ENCODE data around the gene PPP1R26. TPM values are rescaled to one million over a fixed set of nuclear protein-coding genes. Genes with fewer than 3 reads are reported as not detected.

PPP1R26 gene
- total RNA-seq, 1 experiment from 2014 or later, result 32.0 TPM

DNA sequence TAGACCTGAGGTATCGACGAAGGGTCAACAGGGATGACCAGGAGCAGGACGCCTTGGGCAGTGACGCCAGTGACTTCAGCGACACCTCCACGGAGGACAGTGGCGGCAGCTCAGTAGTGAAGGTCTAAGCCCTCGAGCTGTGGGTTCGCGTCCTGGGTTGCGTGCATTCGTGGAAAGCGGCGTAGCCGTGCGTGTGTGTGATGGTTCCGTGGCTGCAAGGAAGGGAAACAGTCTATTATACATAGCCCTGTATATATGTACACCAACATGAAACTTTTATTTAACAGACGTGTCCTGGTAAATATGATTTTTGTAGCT lies 8.4 kb downstream of the PPP1R26 start:
- TF ChIP-seq, protein P1, sequence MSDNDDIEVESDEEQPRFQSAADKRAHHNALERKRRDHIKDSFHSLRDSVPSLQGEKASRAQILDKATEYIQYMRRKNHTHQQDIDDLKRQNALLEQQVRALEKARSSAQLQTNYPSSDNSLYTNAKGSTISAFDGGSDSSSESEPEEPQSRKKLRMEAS (IDR thresholded peaks at IDR 0.05), result no peak
- no peak for TF ChIP-seq ZNF274 (IDR thresholded peaks at IDR 0.05; ENCODE audit: low read depth, low read length)
- no peak for TF ChIP-seq ELF1 (IDR thresholded peaks at IDR 0.05; ENCODE audit: borderline replicate concordance, low read depth)
- no peak for TF ChIP-seq JUND (IDR thresholded peaks at IDR 0.05)
- TF ChIP-seq SP1 (IDR thresholded peaks at IDR 0.05; ENCODE audit: low read depth), result no peak
- no peak for TF ChIP-seq FOSL1 (IDR thresholded peaks at IDR 0.05; ENCODE audit: low read depth)
- no peak for TF ChIP-seq RAD21 (IDR thresholded peaks at IDR 0.05; ENCODE audit: low read depth)
- TF ChIP-seq, protein P2, sequence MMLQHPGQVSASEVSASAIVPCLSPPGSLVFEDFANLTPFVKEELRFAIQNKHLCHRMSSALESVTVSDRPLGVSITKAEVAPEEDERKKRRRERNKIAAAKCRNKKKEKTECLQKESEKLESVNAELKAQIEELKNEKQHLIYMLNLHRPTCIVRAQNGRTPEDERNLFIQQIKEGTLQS (IDR thresholded peaks at IDR 0.05), result no peak
- no peak for TF ChIP-seq SRF (IDR thresholded peaks at IDR 0.05; ENCODE audit: low read depth)
- no peak for TF ChIP-seq YY1 (IDR thresholded peaks at IDR 0.05; ENCODE audit: extremely low read depth, insufficient replicate concordance, low read depth, low read length)
- no peak for TF ChIP-seq CEBPB (IDR thresholded peaks at IDR 0.05; ENCODE audit: low read depth)
- TF ChIP-seq, protein P3, sequence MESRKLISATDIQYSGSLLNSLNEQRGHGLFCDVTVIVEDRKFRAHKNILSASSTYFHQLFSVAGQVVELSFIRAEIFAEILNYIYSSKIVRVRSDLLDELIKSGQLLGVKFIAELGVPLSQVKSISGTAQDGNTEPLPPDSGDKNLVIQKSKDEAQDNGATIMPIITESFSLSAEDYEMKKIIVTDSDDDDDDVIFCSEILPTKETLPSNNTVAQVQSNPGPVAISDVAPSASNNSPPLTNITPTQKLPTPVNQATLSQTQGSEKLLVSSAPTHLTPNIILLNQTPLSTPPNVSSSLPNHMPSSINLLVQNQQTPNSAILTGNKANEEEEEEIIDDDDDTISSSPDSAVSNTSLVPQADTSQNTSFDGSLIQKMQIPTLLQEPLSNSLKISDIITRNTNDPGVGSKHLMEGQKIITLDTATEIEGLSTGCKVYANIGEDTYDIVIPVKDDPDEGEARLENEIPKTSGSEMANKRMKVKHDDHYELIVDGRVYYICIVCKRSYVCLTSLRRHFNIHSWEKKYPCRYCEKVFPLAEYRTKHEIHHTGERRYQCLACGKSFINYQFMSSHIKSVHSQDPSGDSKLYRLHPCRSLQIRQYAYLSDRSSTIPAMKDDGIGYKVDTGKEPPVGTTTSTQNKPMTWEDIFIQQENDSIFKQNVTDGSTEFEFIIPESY (IDR thresholded peaks at IDR 0.05; ENCODE audit: extremely low read depth, insufficient replicate concordance, low read length), result no peak
- TF ChIP-seq POLR2AphosphoS5 (IDR thresholded peaks at IDR 0.05; ENCODE audit: low read depth, low read length), result no peak
- TF ChIP-seq, protein P4, sequence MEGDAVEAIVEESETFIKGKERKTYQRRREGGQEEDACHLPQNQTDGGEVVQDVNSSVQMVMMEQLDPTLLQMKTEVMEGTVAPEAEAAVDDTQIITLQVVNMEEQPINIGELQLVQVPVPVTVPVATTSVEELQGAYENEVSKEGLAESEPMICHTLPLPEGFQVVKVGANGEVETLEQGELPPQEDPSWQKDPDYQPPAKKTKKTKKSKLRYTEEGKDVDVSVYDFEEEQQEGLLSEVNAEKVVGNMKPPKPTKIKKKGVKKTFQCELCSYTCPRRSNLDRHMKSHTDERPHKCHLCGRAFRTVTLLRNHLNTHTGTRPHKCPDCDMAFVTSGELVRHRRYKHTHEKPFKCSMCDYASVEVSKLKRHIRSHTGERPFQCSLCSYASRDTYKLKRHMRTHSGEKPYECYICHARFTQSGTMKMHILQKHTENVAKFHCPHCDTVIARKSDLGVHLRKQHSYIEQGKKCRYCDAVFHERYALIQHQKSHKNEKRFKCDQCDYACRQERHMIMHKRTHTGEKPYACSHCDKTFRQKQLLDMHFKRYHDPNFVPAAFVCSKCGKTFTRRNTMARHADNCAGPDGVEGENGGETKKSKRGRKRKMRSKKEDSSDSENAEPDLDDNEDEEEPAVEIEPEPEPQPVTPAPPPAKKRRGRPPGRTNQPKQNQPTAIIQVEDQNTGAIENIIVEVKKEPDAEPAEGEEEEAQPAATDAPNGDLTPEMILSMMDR (IDR thresholded peaks at IDR 0.05 in 2 of 3, conservative IDR thresholded peaks at IDR 0.05 in 1 of 3; ENCODE audit: borderline replicate concordance in 1 of 3, insufficient read depth in 1 of 3, low read depth in 2 of 3, low read length in 2 of 3), result no peak
- no peak for TF ChIP-seq EGR1 (IDR thresholded peaks at IDR 0.05; ENCODE audit: low read depth)
- no peak for TF ChIP-seq TCF7L2 (IDR thresholded peaks at IDR 0.05; ENCODE audit: borderline replicate concordance, extremely low read depth, insufficient read depth, insufficient read length)
- H3K4me2 ChIP-seq (ENCODE audit: low read length), result no peak overlapping the region
- POLR2A ChIA-PET, result no interaction called here

More for the DNA sequence above, 8.4 kb downstream of the PPP1R26 start:
- Histone ChIP-seq H2AFZ (ENCODE audit: low read depth, low read length, poor library complexity, severe bottlenecking) (no peak overlapping the region), H3K9ac (ENCODE audit: low read length) (no peak overlapping the region), H3K27me3 (ENCODE audit: insufficient read depth, low read length) (no peaks in the 10 kb centered on the region), H3K9me2 (ENCODE audit: insufficient read depth) (no peaks in the 10 kb centered on the region), H3K4me3 (replicated peaks in 1 of 2; ENCODE audit: low read depth in 1 of 2, low read length in 2 of 2) (no peak overlapping the region), H3K4me1 (ENCODE audit: control insufficient read depth in 1 of 2, insufficient read depth in 2 of 2, low read length in 2 of 2) (peaks cover 0 to 12% of the 10 kb centered on the region in 2 experiments; a peak in 2 of 4 replicates), H4K20me1 (ENCODE audit: insufficient read depth) (no peaks in the 10 kb centered on the region), H3K27ac (ENCODE audit: low read depth, low read length) (no peak overlapping the region), H3K79me2 (ENCODE audit: insufficient read depth, low read length) (no peaks in the 10 kb centered on the region; the same call in 1 of the 2 replicates), H3K36me3 (ENCODE audit: control insufficient read depth in 1 of 2, insufficient read depth in 2 of 2, low read length in 2 of 2) (peaks cover 4 to 31% of the 10 kb centered on the region in 2 experiments; a peak in 3 of 4 replicates), H3K9me3 (ENCODE audit: control insufficient read depth in 1 of 2, insufficient read depth in 1 of 2, low read depth in 1 of 2, low read length in 2 of 2) (no peaks in the 10 kb centered on the region)
- CTCF ChIA-PET, result no interaction called here
- ATAC-seq (no peak), DNase-seq (ENCODE audit: low read depth, low spot score) (no peak)
- intact Hi-C loops (cut with micrococcal nuclease), result no loop called here
- BruUV-seq (replicated peaks), result no TSS peak
- RAD21 ChIA-PET (ENCODE audit: low non-redundant PET in 1 of 2, low total read pairs in 2 of 2, uncharacterized antibody in 2 of 2, unreplicated experiment in 2 of 2), result no interaction called here

All from HCT116 (cell line).